GM15510 (cell line): ENCODE results near the gene HPN.

Experiments
- POLR2A ChIP-seq: IDR thresholded peaks from 3 replicates; pipeline ENCODE4 v1.6.1; 2011; ENCODE audit warnings: borderline replicate concordance; ENCODE audit not compliant: insufficient read length; ENCODE audit errors: extremely low read depth

HPN gene

GRCh38 chr19:35093941-35094647 lies 52.6 kb downstream of the HPN start:
- no peak for TF ChIP-seq POLR2A

GRCh38 chr19:35094656-35095055 lies 53.1 kb downstream of the HPN start:
- TF ChIP-seq POLR2A = no peak

GRCh38 chr19:35095667-35096368 lies 54.3 kb downstream of the HPN start:
- TF ChIP-seq POLR2A = no peak

GRCh38 chr19:35098413-35099049 lies 57.0 kb downstream of the HPN start:
- TF ChIP-seq POLR2A = no peak

GRCh38 chr19:35099155-35099896 lies 57.8 kb downstream of the HPN start:
- TF ChIP-seq POLR2A = no peak

- TF ChIP-seq POLR2A = no peak
Observed at GRCh38 chr19:35099897-35100275, 58.4 kb downstream of the HPN start.

- no peak for TF ChIP-seq POLR2A
Observed at GRCh38 chr19:35100588-35101533, 59.3 kb downstream of the HPN start.

GRCh38 chr19:35104361-35104760 lies 62.8 kb downstream of the HPN start:
- no peak for TF ChIP-seq POLR2A

GRCh38 chr19:35105047-35105410 lies 63.5 kb downstream of the HPN start:
- TF ChIP-seq POLR2A = no peak

- TF ChIP-seq POLR2A = no peak
Observed at GRCh38 chr19:35105411-35106290, 64.1 kb downstream of the HPN start.

GRCh38 chr19:35106291-35106583 lies 64.7 kb downstream of the HPN start:
- TF ChIP-seq POLR2A = no peak

- no peak for TF ChIP-seq POLR2A
Observed at GRCh38 chr19:35106898-35107541, 65.5 kb downstream of the HPN start.

GRCh38 chr19:35107545-35107944 lies 66.0 kb downstream of the HPN start:
- no peak for TF ChIP-seq POLR2A
